ENCODE data around the gene TENM4. TPM values are rescaled to one million over a fixed set of nuclear protein-coding genes. Genes with fewer than 3 reads are reported as not detected.

The TENM4 gene
- total and polyA plus RNA-seq, 2 of the 8 experiments (the other 6 are each of a cell fraction or from before 2014, with no cell fraction given): 3.5 to 7.2 TPM

- TF ChIP-seq CTCF (IDR thresholded peaks at IDR 0.05; ENCODE audit: control extremely low read depth in 1 of 3, insufficient read depth in 1 of 3, low read depth in 1 of 3, low read length in 3 of 3) (no peak), TAF1 (IDR thresholded peaks at IDR 0.05; ENCODE audit: low read depth, low read length) (no peak), SUZ12 (IDR thresholded peaks at IDR 0.05; ENCODE audit: low read length) (no peak), RBBP5 (IDR thresholded peaks at IDR 0.05; ENCODE audit: borderline replicate concordance, low read depth, low read length) (no peak)
These were observed 319.5 kb downstream of the TENM4 start (continued) for GRCh38 chr11:79121351-79121750.
